HepG2 (cell line): ENCODE results near the gene ZBTB20. TPM values are rescaled to one million over a fixed set of nuclear protein-coding genes. Genes with fewer than 3 reads are reported as not detected.

Experiments
- HNRNPUL1 ChIP-seq: fragments of 200-400 bp; formaldehyde crosslinking; IDR thresholded peaks from 2 replicates; pipeline ENCODE4 v1.6.1; 2017; ENCODE audit warnings: low read depth, mild to moderate bottlenecking, low read length, moderate library complexity
- SMAD3 ChIP-seq: sonication (generic); formaldehyde crosslinking; IDR thresholded peaks from 2 replicates; pipeline ENCODE4 v1.4.0; 2020; ENCODE audit warnings: missing genetic modification reagents
- ZFP36 ChIP-seq: fragments of 150-350 bp; IDR thresholded peaks from 2 replicates; pipeline ENCODE4 v1.6.1; 2018; ENCODE audit warnings: borderline replicate concordance, low read length, low read depth; ENCODE audit not compliant: partially characterized antibody
- ZNF543 ChIP-seq: sonication (generic); formaldehyde crosslinking; IDR thresholded peaks from 2 replicates; pipeline ENCODE4 v1.4.0; 2020; ENCODE audit warnings: mild to moderate bottlenecking, missing genetic modification reagents
- polyA plus RNA-seq, 8 experiments: library from polyadenylated mRNA; depleted of rRNA in 3 of 8; stranded (reverse) in 7 of 8; unstranded in 1 of 8; fragments of >200 nt; fragmentation: Illumina TruSeq in 4 of 8; extraction: Trizol in 4 of 8; gene quantifications; 2 replicates each; pipeline versions ENCODE4 v1.2.1 to v1.2.3, GENCODE V29; 2011 to 2016; ENCODE audit warnings: low read depth in 4 of 8, missing spikeins in 1 of 8, mixed read lengths in 1 of 8; ENCODE audit not compliant: insufficient read depth in 1 of 8
- total RNA-seq, 5 experiments: library from RNA; depleted of rRNA; stranded (reverse); fragments of >200 nt; fragmentation: Illumina TruSeq; extraction: Trizol; gene quantifications; 2 replicates each; pipeline ENCODE4 v1.2.3, GENCODE V29; 2016; ENCODE audit warnings: low read depth in 1 of 5
- TF ChIP-seq, protein P1 (sequence below): sonication (generic); formaldehyde crosslinking; IDR thresholded peaks from 2 replicates; pipeline ENCODE4 v1.9.0; 2021; ENCODE audit warnings: missing genetic modification reagents, borderline replicate concordance
- TF ChIP-seq, protein P2 (sequence below): sonication (generic); formaldehyde crosslinking; IDR thresholded peaks from 2 replicates; pipeline ENCODE4 v1.4.0; 2020; ENCODE audit warnings: mild to moderate bottlenecking, missing genetic modification reagents

Gene ZBTB20
- total and polyA plus RNA-seq, 2 of the 13 experiments (the other 11 are each of a cell fraction or from before 2014, with no cell fraction given): 1.9 to 8.8 TPM

DNA sequence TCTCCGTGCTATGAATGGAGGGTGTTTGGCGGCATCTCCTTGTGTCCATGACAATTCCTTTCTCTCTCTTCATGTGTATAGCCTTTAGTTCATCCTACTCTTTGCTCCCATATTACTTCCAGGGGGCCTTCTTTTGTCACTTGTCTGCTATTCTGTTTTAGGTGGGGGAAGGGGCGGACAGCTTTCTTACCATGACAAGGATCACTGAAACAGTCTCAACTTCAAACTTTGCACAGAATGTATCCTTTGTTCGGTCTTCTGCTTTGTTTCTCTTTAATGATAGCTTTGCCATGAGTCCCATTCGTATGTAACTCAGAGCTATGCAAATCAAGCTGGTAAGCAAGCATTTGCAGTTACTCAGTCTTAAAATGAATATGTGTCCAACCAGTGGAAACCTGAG lies 559.1 kb downstream of the ZBTB20 start (continued):
- TF ChIP-seq, protein P1, sequence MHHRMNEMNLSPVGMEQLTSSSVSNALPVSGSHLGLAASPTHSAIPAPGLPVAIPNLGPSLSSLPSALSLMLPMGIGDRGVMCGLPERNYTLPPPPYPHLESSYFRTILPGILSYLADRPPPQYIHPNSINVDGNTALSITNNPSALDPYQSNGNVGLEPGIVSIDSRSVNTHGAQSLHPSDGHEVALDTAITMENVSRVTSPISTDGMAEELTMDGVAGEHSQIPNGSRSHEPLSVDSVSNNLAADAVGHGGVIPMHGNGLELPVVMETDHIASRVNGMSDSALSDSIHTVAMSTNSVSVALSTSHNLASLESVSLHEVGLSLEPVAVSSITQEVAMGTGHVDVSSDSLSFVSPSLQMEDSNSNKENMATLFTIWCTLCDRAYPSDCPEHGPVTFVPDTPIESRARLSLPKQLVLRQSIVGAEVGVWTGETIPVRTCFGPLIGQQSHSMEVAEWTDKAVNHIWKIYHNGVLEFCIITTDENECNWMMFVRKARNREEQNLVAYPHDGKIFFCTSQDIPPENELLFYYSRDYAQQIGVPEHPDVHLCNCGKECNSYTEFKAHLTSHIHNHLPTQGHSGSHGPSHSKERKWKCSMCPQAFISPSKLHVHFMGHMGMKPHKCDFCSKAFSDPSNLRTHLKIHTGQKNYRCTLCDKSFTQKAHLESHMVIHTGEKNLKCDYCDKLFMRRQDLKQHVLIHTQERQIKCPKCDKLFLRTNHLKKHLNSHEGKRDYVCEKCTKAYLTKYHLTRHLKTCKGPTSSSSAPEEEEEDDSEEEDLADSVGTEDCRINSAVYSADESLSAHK: no peak
- TF ChIP-seq HNRNPUL1 (no peak), ZNF543 (CRISPR knock-in tag) (no peak), SMAD3 (CRISPR knock-in tag) (no peak), ZFP36 (no peak)
- TF ChIP-seq, protein P2, sequence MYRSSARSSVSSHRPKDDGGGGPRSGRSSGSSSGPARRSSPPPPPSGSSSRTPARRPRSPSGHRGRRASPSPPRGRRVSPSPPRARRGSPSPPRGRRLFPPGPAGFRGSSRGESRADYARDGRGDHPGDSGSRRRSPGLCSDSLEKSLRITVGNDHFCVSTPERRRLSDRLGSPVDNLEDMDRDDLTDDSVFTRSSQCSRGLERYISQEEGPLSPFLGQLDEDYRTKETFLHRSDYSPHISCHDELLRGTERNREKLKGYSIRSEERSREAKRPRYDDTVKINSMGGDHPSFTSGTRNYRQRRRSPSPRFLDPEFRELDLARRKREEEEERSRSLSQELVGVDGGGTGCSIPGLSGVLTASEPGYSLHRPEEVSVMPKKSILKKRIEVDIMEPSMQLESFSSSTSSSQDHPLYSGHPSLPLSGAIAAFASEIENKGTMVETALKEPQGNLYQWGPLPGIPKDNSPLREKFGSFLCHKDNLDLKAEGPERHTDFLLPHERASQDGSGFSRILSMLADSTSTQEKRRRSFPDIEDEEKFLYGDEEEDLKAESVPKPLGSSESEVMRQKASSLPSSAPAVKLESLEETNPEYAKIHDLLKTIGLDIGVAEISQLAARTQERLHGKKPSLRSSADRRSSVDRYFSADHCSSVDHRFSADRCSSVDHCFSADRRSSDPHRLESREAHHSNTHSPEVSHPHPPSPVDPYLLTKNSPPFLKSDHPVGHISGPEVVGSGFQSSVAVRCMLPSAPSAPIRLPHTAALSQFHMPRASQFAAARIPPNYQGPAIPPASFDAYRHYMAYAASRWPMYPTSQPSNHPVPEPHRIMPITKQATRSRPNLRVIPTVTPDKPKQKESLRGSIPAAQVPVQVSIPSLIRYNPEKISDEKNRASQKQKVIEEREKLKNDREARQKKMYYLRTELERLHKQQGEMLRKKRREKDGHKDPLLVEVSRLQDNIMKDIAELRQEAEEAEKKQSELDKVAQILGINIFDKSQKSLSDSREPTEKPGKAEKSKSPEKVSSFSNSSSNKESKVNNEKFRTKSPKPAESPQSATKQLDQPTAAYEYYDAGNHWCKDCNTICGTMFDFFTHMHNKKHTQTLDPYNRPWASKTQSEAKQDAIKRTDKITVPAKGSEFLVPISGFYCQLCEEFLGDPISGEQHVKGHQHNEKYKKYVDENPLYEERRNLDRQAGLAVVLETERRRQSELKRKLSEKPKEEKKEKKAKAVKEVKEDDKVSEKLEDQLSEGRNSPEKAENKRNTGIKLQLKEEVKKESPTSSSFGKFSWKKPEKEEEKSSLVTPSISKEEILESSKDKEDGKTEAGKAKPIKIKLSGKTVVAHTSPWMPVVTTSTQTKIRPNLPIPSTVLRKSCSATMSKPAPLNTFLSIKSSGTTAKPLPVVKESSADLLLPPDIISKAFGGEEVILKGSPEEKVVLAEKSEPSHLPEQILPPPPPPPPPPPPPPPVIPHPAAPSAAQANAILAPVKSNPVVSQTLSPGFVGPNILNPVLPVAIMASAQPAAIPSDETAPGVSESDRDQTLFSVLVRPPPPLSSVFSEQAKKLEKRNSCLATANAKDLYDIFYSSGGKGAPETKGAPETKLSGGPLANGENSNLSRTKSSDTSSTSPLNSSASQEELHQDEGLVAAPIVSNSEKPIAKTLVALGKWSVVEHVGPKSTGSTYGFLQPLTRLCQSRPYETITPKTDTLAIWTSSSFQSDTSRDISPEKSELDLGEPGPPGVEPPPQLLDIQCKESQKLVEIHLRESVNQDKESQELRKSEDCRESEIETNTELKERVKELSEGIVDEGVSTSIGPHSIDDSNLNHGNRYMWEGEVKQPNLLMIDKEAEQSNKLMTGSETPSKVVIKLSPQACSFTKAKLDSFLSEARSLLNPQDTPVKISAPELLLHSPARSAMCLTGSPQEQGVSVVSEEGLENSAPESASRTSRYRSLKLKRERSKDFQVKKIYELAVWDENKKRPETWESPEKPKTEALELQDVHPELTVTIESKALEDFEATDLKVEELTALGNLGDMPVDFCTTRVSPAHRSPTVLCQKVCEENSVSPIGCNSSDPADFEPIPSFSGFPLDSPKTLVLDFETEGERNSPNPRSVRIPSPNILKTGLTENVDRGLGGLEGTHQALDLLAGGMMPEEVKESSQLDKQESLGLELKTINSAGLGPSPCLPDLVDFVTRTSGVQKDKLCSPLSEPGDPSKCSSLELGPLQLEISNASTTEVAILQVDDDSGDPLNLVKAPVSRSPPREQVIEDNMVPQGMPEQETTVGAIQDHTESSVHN (CRISPR knock-in tag): no peak
- TF ChIP-seq, all 625 proteins: peak for 0
